Measurements from ENCODE around the gene RGL1.

The RGL1 gene

DNA sequence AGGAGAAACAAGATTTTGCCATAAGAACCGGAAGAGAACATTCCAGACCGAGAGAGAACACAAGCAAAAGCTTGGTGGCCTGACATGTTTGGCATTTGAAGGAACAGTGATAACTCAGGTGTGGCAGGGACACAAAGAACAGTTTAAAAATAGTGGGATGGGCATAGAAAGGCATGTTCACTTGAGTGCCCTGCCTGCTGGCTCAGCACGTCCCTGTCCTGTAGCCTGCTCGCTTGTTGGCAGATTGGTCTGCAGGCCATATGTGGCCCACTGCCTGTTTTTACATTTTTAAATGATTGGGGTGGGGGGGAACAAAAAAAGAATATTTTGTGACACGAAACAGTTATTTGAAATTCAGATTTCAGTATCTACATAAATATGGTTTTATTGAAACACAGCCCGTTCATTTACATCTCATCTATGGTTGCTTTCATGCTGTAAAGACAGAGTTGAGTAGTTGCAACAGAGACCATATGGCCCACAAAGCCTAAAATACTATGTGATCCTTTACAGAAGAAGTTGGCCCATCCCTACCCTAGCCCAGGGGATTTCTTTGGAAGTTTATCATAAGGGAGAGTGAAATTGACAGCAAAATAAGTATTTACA is 100.7 kb downstream of the RGL1 start (continued):
- no peak for TF ChIP-seq ZNF132 (tag by site-specific recombination; IDR thresholded peaks at IDR 0.05; ENCODE audit: borderline replicate concordance)

GRCh38 chr1:183907070-183907469 is 102.2 kb downstream of the RGL1 start:
- POLR2A ChIA-PET = no interaction called here
- Histone ChIP-seq H3K27ac (ENCODE audit: extremely low read depth, low read depth, low read length) (no peak overlapping the region), H3K4me3 (ENCODE audit: low read depth, low read length) (no peak overlapping the region), H3K9me3 (ENCODE audit: control insufficient read depth, insufficient read depth, low read depth, low read length) (no peaks in the 10 kb centered on the region), H3K4me1 (ENCODE audit: control insufficient read depth, insufficient read depth, low read length) (no peaks in the 10 kb centered on the region), H3K36me3 (ENCODE audit: control insufficient read depth in 2 of 2, insufficient read depth in 1 of 2, low read length in 2 of 2) (peaks cover 0 to 30% of the 10 kb centered on the region in 2 experiments; a peak in 2 of 3 replicates)
- CTCF ChIA-PET = interaction anchor here (0.7 to 2.4 kb wide), 5 partner anchors 9 to 258 kb away, joined by 3 to 9 read pairs (median 4); no protein-coding TSS in a partner anchor
- TF ChIP-seq, protein P1, sequence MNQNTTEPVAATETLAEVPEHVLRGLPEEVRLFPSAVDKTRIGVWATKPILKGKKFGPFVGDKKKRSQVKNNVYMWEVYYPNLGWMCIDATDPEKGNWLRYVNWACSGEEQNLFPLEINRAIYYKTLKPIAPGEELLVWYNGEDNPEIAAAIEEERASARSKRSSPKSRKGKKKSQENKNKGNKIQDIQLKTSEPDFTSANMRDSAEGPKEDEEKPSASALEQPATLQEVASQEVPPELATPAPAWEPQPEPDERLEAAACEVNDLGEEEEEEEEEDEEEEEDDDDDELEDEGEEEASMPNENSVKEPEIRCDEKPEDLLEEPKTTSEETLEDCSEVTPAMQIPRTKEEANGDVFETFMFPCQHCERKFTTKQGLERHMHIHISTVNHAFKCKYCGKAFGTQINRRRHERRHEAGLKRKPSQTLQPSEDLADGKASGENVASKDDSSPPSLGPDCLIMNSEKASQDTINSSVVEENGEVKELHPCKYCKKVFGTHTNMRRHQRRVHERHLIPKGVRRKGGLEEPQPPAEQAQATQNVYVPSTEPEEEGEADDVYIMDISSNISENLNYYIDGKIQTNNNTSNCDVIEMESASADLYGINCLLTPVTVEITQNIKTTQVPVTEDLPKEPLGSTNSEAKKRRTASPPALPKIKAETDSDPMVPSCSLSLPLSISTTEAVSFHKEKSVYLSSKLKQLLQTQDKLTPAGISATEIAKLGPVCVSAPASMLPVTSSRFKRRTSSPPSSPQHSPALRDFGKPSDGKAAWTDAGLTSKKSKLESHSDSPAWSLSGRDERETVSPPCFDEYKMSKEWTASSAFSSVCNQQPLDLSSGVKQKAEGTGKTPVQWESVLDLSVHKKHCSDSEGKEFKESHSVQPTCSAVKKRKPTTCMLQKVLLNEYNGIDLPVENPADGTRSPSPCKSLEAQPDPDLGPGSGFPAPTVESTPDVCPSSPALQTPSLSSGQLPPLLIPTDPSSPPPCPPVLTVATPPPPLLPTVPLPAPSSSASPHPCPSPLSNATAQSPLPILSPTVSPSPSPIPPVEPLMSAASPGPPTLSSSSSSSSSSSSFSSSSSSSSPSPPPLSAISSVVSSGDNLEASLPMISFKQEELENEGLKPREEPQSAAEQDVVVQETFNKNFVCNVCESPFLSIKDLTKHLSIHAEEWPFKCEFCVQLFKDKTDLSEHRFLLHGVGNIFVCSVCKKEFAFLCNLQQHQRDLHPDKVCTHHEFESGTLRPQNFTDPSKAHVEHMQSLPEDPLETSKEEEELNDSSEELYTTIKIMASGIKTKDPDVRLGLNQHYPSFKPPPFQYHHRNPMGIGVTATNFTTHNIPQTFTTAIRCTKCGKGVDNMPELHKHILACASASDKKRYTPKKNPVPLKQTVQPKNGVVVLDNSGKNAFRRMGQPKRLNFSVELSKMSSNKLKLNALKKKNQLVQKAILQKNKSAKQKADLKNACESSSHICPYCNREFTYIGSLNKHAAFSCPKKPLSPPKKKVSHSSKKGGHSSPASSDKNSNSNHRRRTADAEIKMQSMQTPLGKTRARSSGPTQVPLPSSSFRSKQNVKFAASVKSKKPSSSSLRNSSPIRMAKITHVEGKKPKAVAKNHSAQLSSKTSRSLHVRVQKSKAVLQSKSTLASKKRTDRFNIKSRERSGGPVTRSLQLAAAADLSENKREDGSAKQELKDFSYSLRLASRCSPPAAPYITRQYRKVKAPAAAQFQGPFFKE (tag by site-specific recombination; IDR thresholded peaks at IDR 0.05; ENCODE audit: borderline replicate concordance) = no peak
- TF ChIP-seq FEZF1 (tag by site-specific recombination; IDR thresholded peaks at IDR 0.05) (no peak), ZBTB44 (tag by site-specific recombination; IDR thresholded peaks at IDR 0.05) (no peak), KLF17 (tag by site-specific recombination; IDR thresholded peaks at IDR 0.05) (no peak), ZNF747 (tag by site-specific recombination; IDR thresholded peaks at IDR 0.05) (no peak), ZNF830 (tag by site-specific recombination; IDR thresholded peaks at IDR 0.05; ENCODE audit: low read depth) (no peak), ZNF114 (tag by site-specific recombination; IDR thresholded peaks at IDR 0.05) (no peak), ZNF433 (tag by site-specific recombination; IDR thresholded peaks at IDR 0.05; ENCODE audit: low read depth) (no peak), ZBTB21 (tag by site-specific recombination; IDR thresholded peaks at IDR 0.05) (no peak), ZNF621 (tag by site-specific recombination; IDR thresholded peaks at IDR 0.05) (no peak), GLI2 (tag by site-specific recombination; IDR thresholded peaks at IDR 0.05; ENCODE audit: borderline replicate concordance, low read depth) (no peak), ZBTB48 (tag by site-specific recombination; IDR thresholded peaks at IDR 0.05) (no peak), PRDM10 (tag by site-specific recombination; IDR thresholded peaks at IDR 0.05) (no peak), RBAK (tag by site-specific recombination; IDR thresholded peaks at IDR 0.05) (no peak), ATF2 (tag by site-specific recombination; IDR thresholded peaks at IDR 0.05; ENCODE audit: low read depth) (no peak), KLF7 (tag by site-specific recombination; IDR thresholded peaks at IDR 0.05; ENCODE audit: borderline replicate concordance) (no peak), ZBTB1 (tag by site-specific recombination; IDR thresholded peaks at IDR 0.05) (no peak), ZNF302 (tag by site-specific recombination; IDR thresholded peaks at IDR 0.05; ENCODE audit: low read depth) (no peak), KLF8 (tag by site-specific recombination; IDR thresholded peaks at IDR 0.05) (no peak)
